GM12878 (cell line): Measurements from ENCODE around the gene PYGM. TPM values are rescaled to one million over a fixed set of nuclear protein-coding genes. Genes with fewer than 3 reads are reported as not detected.

Experiments
- ATAC-seq: fragments of 200-7000 bp; cut with Tn5 transposase; 3 replicates; pipeline ENCODE4 v1.9.1; 2020; ENCODE audit warnings: mild to moderate bottlenecking, moderate library complexity
- BruUV-seq: library from RNA; stranded (reverse); fragments of 400-500 nt; replicated peaks from 2 replicates; lab custom pipeline; 2021; lab: Mats Ljungman, UMichigan
- CTCF ChIA-PET: fragments of 300-600 bp; sonication (Branson Sonifier 250); formaldehyde crosslinking; extraction: SDS; loops from one replicate; lab custom pipeline; 2021; ENCODE audit warnings: inconsistent platforms; lab: Yijun Ruan, JAX
- POLR2A ChIA-PET: fragments of 350-600 bp; formaldehyde crosslinking; extraction: SDS; loops from one replicate; lab custom pipeline; 2021; ENCODE audit warnings: inconsistent platforms; lab: Charles Lee
- RAD21 ChIA-PET: fragments of 300-600 bp; sonication (Branson Sonifier 250); formaldehyde crosslinking; loops from one replicate; lab custom pipeline; 2023; ENCODE audit warnings: antibody characterized with exemption; ENCODE audit not compliant: unreplicated experiment; lab: Charles Lee
- SMC1A ChIA-PET: fragments of 300-600 bp; sonication (Branson Sonifier 250); formaldehyde crosslinking; loops from one replicate; lab custom pipeline; 2023; ENCODE audit not compliant: unreplicated experiment, uncharacterized antibody; lab: Charles Lee
- DNase-seq: peaks from one replicate; pipeline ENCODE4 v3.0.0-alpha.2; 2011; ENCODE audit warnings: low read depth, low spot score
- FAIRE-seq: peaks from 3 replicates; lab custom pipeline; 2011; peaks lifted over from hg19 to GRCh38; lab: Jason Lieb, UNC
- H2AFZ ChIP-seq: 2 replicates; pipeline ENCODE4 v1.6.0; 2011; ENCODE audit warnings: low read depth, low read length, control low read depth; ENCODE audit not compliant: control insufficient read depth
- H3K27ac ChIP-seq: 2 replicates; pipeline ENCODE4 v1.5.1; 2011; ENCODE audit warnings: control low read depth; ENCODE audit not compliant: control insufficient read depth, insufficient read depth
- H3K27me3 ChIP-seq, 2 experiments: replicated peaks in 1 of 2; 2 replicates each; pipeline versions ENCODE4 v1.6.0 to v1.6.1; 2011; ENCODE audit warnings: low read length in 1 of 2; ENCODE audit not compliant: control insufficient read depth in 2 of 2, insufficient read depth in 2 of 2
- H3K36me3 ChIP-seq, 2 experiments: 2 replicates each; pipeline ENCODE4 v1.5.1; 2011; ENCODE audit warnings: low read length in 1 of 2; ENCODE audit not compliant: control insufficient read depth in 2 of 2, insufficient read depth in 2 of 2
- H3K4me1 ChIP-seq: 2 replicates; pipeline ENCODE4 v1.6.1; 2011; ENCODE audit warnings: mild to moderate bottlenecking, low read length, moderate library complexity, mixed read lengths; ENCODE audit not compliant: control insufficient read depth, insufficient read depth
- H3K4me2 ChIP-seq: 2 replicates; pipeline ENCODE4 v1.6.0; 2011; ENCODE audit warnings: control low read depth; ENCODE audit not compliant: control insufficient read depth, insufficient read depth
- H3K4me3 ChIP-seq: fragments of 200-600 bp; sonication (generic); 2 replicates; pipeline ENCODE4 v1.5.1; 2016
- H3K79me2 ChIP-seq: 2 replicates; pipeline ENCODE4 v1.6.0; 2011; ENCODE audit warnings: low read length; ENCODE audit not compliant: control insufficient read depth, insufficient read depth
- H3K9ac ChIP-seq: 2 replicates; pipeline ENCODE4 v1.8.0; 2011; ENCODE audit warnings: low read length, control low read depth, mixed read lengths; ENCODE audit not compliant: control insufficient read depth, insufficient read depth
- H3K9me3 ChIP-seq: replicated peaks from 3 replicates; pipeline ENCODE4 v1.5.1; 2011; ENCODE audit warnings: mild to moderate bottlenecking, low read length; ENCODE audit not compliant: control insufficient read depth, insufficient read depth
- H4K20me1 ChIP-seq: 2 replicates; pipeline ENCODE4 v1.6.0; 2011; ENCODE audit not compliant: control insufficient read depth, insufficient read depth
- NFYB ChIP-seq: IDR thresholded peaks from 2 replicates; pipeline ENCODE4 v1.6.1; 2011; ENCODE audit warnings: low read depth, mild to moderate bottlenecking, low read length, improper control_type of control experiment, moderate library complexity; ENCODE audit not compliant: insufficient read depth
- POLR2AphosphoS5 ChIP-seq: IDR thresholded peaks from 2 replicates; pipeline ENCODE4 v1.6.1; 2011; ENCODE audit warnings: mild to moderate bottlenecking, low read length, inconsistent platforms
- SUPT20H ChIP-seq: IDR thresholded peaks from 2 replicates; pipeline ENCODE4 v1.6.1; 2011; ENCODE audit warnings: low read depth, mild to moderate bottlenecking, low read length, moderate library complexity, borderline replicate concordance; ENCODE audit not compliant: control insufficient read depth
- TBL1XR1 ChIP-seq: IDR thresholded peaks from 2 replicates; pipeline ENCODE4 v1.6.1; 2012; ENCODE audit warnings: low read depth, low read length, improper control_type of control experiment
- TCF3 ChIP-seq: IDR thresholded peaks from 2 replicates; pipeline ENCODE4 v1.6.1; 2012; ENCODE audit warnings: low read depth, mild to moderate bottlenecking, low read length, borderline replicate concordance; ENCODE audit not compliant: insufficient read depth
- TCF7 ChIP-seq: IDR thresholded peaks from 2 replicates; pipeline ENCODE4 v1.6.1; 2014; ENCODE audit warnings: antibody characterized with exemption, borderline replicate concordance
- YY1 ChIP-seq: IDR thresholded peaks from 2 replicates; pipeline ENCODE4 v1.6.1; 2011; ENCODE audit warnings: low read depth, mild to moderate bottlenecking, low read length
- ZNF592 ChIP-seq: fragments of 450-650 bp; IDR thresholded peaks from 2 replicates; pipeline ENCODE4 v1.6.1; 2017; ENCODE audit warnings: mild to moderate bottlenecking, moderate library complexity
- WGBS: methylation state at CpG from one replicate; pipeline ENCODE4 v1.1.6; 2016; ENCODE audit warnings: low lambda C conversion rate; ENCODE audit not compliant: insufficient replicate concordance, insufficient coverage; ENCODE audit errors: missing lambda C conversion rate; 5-methylcytosine and 5-hydroxymethylcytosine counted together
- in situ Hi-C: fragments of 300-500 bp; cut with MboI; formaldehyde crosslinking; loops from 9 replicates; pipeline ENCODE4 v1.14.3; 2018; ENCODE audit warnings: mixed read lengths
- intact Hi-C: fragments of 100-400 bp; cut with micrococcal nuclease; formaldehyde crosslinking; loops from one replicate; pipeline ENCODE4 v1.14.2; 2022; ENCODE audit not compliant: unreplicated experiment
- polyA plus RNA-seq, 11 experiments: library from polyadenylated mRNA; depleted of rRNA in 4 of 11; unstranded in 6 of 11; stranded (reverse) in 5 of 11; fragments of >200 nt; fragmentation: Nextera tagmentation in 4 of 11; fragmentation: Illumina TruSeq in 1 of 11; extraction: Ambion mirVana in 4 of 11; extraction: Trizol in 1 of 11; gene quantifications; 1 replicate in 1 of 11; 2 replicates in 10 of 11; pipeline versions ENCODE4 v1.2.1 to v1.2.3, GENCODE V29; 2011 to 2016; ENCODE audit warnings: inconsistent platforms in 2 of 11, missing spikeins in 2 of 11, low read depth in 1 of 11
- total RNA-seq, 4 experiments: library from RNA; depleted of rRNA in 3 of 4; stranded (reverse); fragments of >200 nt in 3 of 4; fragmentation: Illumina TruSeq in 1 of 4; extraction: Trizol in 1 of 4; gene quantifications; 2 replicates each; pipeline versions ENCODE4 v1.2.1 to v1.2.3, GENCODE V29; 2013 to 2021

The PYGM gene
- total and polyA plus RNA-seq, 10 of the 15 experiments (the other 5 are each of a cell fraction or from before 2014, with no cell fraction given), result 0.04 to 3.7 (median 0.27) TPM; not detected in 1

GRCh38 chr11:64757549-64758329 lies 2.0 kb downstream of the PYGM start:
- H4K20me1 ChIP-seq, result no peaks in the 10 kb centered on the region
- POLR2A ChIA-PET, result no interaction called here
- H3K4me2 ChIP-seq, result no peak overlapping the region
- H3K4me1 ChIP-seq, result no peaks in the 10 kb centered on the region
- no peak overlapping the region for H3K4me3 ChIP-seq
- intact Hi-C loops (no loop called here), in situ Hi-C loops (no loop called here)
- 71% methylated on average over 19 of the region's 19 CpGs for WGBS
- H3K27me3 ChIP-seq, result no peaks in the 10 kb centered on the region
- no peaks in the 10 kb centered on the region for H3K79me2 ChIP-seq
- no peaks in the 10 kb centered on the region; a peak in 1 of 4 replicates for H3K36me3 ChIP-seq
- RAD21 ChIA-PET, result no interaction called here
- SMC1A ChIA-PET, result no interaction called here
- FAIRE-seq, result no peak
- no peak overlapping the region for H2AFZ ChIP-seq
- H3K9me3 ChIP-seq, result no peaks in the 10 kb centered on the region
- BruUV-seq, result no TSS peak
- TF ChIP-seq TBL1XR1, result no peak
- no peak for TF ChIP-seq ZNF592
- no peak for TF ChIP-seq NFYB
- TF ChIP-seq SUPT20H, result no peak
- TF ChIP-seq TCF3, result no peak
- TF ChIP-seq YY1, result no peak
- no peak for TF ChIP-seq POLR2AphosphoS5
- no peak for TF ChIP-seq TCF7
- H3K9ac ChIP-seq, result no peak overlapping the region
- no peak for DNase-seq
- no peak overlapping the region for H3K27ac ChIP-seq
- no peak for ATAC-seq
- CTCF ChIA-PET, result no interaction called here
